NCI-H2029 (cell line): ENCODE measurements around the gene HNRNPA0.
A peak's percentile ranks its signal among the peaks of the same experiment; 100 is the strongest.
"Not testable (repeated sequence)": the region's sequence is repeated elsewhere in the genome, so short reads cannot be mapped to it uniquely, and the experiment has no call there.

Experiments used
- DNase-seq: peaks from one replicate; lab custom pipeline; 2025; lab: John Stamatoyannopoulos, UW

The HNRNPA0 gene

GRCh38 chr5:137754188-137754960 lies at the start of gene HNRNPA0:
Gene HNRNPA0 (minus strand): TSS chr5:137754363. CDS start chr5:137754066, 297 bp downstream.
- DNase-seq = peak; percentile 96

- no peak for DNase-seq
Observed at GRCh38 chr5:137802282-137803210, 48.4 kb upstream of the HNRNPA0 start.

GRCh38 chr5:137800700-137801411 lies 46.7 kb upstream of the HNRNPA0 start:
- DNase-seq = no peak

- no peak for DNase-seq
Observed at GRCh38 chr5:137796279-137796678, 42.1 kb upstream of the HNRNPA0 start.

GRCh38 chr5:137794863-137795262 lies 40.7 kb upstream of the HNRNPA0 start:
- no peak for DNase-seq

GRCh38 chr5:137792303-137792702 lies 38.1 kb upstream of the HNRNPA0 start:
- DNase-seq = no peak

- no peak for DNase-seq
Observed at GRCh38 chr5:137791799-137792198, 37.6 kb upstream of the HNRNPA0 start.

- no peak for DNase-seq
Observed at GRCh38 chr5:137791387-137791786, 37.2 kb upstream of the HNRNPA0 start.

GRCh38 chr5:137788560-137788959 lies 34.4 kb upstream of the HNRNPA0 start:
- not testable (repeated sequence) for DNase-seq

GRCh38 chr5:137782984-137783536 lies 28.9 kb upstream of the HNRNPA0 start:
- DNase-seq = no peak

- DNase-seq = no peak
Observed at GRCh38 chr5:137782055-137782454, 27.9 kb upstream of the HNRNPA0 start.

- no peak for DNase-seq
Observed at GRCh38 chr5:137778772-137779564, 24.8 kb upstream of the HNRNPA0 start.

- not testable (repeated sequence) for DNase-seq
Observed at GRCh38 chr5:137767937-137768336, 13.8 kb upstream of the HNRNPA0 start.

- no peak for DNase-seq
Observed at GRCh38 chr5:137761566-137761965, 7.4 kb upstream of the HNRNPA0 start.

GRCh38 chr5:137760719-137761516 lies 6.8 kb upstream of the HNRNPA0 start:
- DNase-seq = no peak

GRCh38 chr5:137760294-137760693 lies 6.1 kb upstream of the HNRNPA0 start:
- DNase-seq = no peak

- no peak for DNase-seq
Observed at GRCh38 chr5:137758715-137759306, 4.6 kb upstream of the HNRNPA0 start.

GRCh38 chr5:137758121-137758520 lies 4.0 kb upstream of the HNRNPA0 start:
- no peak for DNase-seq

GRCh38 chr5:137757634-137758033 lies 3.5 kb upstream of the HNRNPA0 start:
- DNase-seq = no peak
